Measurements from ENCODE around the gene NEU4.

GRCh38 chr2:241780939-241781569 is 27.9 kb upstream of the NEU4 start:
- no peak for TF ChIP-seq POLR2A (IDR thresholded peaks at IDR 0.05)
- TF ChIP-seq CTCF (IDR thresholded peaks at IDR 0.05 in 4 of 5, conservative IDR thresholded peaks at IDR 0.05 in 1 of 5) = no peak

Data from gastrocnemius medialis (tissue), 4 donors.